ENCODE measurements around the gene FBXO15.

DNA sequence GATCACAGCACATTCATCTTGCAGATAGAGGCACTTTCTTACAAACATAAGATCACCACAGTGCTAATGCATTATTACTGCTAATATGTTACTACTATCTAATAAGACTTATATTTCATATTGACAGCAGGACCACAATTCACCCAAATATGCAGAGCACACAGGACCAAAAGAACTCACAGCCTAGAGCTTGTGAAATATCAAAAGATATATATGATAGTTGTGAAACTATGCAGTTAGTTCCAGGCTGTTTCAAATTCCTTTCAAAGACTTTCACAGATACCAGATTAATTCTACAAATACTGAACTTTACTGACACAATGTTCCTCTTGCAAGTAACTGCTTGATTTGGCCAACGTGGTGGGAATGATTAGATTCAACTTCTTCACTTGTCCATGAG lies 23.0 kb downstream of the FBXO15 start:
- TF ChIP-seq, protein P1, sequence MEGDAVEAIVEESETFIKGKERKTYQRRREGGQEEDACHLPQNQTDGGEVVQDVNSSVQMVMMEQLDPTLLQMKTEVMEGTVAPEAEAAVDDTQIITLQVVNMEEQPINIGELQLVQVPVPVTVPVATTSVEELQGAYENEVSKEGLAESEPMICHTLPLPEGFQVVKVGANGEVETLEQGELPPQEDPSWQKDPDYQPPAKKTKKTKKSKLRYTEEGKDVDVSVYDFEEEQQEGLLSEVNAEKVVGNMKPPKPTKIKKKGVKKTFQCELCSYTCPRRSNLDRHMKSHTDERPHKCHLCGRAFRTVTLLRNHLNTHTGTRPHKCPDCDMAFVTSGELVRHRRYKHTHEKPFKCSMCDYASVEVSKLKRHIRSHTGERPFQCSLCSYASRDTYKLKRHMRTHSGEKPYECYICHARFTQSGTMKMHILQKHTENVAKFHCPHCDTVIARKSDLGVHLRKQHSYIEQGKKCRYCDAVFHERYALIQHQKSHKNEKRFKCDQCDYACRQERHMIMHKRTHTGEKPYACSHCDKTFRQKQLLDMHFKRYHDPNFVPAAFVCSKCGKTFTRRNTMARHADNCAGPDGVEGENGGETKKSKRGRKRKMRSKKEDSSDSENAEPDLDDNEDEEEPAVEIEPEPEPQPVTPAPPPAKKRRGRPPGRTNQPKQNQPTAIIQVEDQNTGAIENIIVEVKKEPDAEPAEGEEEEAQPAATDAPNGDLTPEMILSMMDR (IDR thresholded peaks at IDR 0.05): no peak
- no peak for TF ChIP-seq POLR2A (IDR thresholded peaks at IDR 0.05)
